KMS-11 (cell line): Measurements from ENCODE around the gene D2HGDH.
A peak's percentile ranks its signal among the peaks of the same experiment; 100 is the strongest.
"Not testable (repeated sequence)": the region's sequence is repeated elsewhere in the genome, so short reads cannot be mapped to it uniquely, and the experiment has no call there.

Experiments used
- H2AFZ ChIP-seq: fragments of 200-600 bp; sonication (generic); 2 replicates; pipeline ENCODE4 v1.6.1; 2016; ENCODE audit warnings: antibody characterized with exemption, mixed run types, low read depth
- H3K27ac ChIP-seq: fragments of 200-600 bp; sonication (generic); 2 replicates; pipeline ENCODE4 v1.6.1; 2016; ENCODE audit warnings: mild to moderate bottlenecking, mixed run types
- H3K27me3 ChIP-seq: fragments of 200-600 bp; sonication (generic); 2 replicates; pipeline ENCODE4 v1.6.1; 2017; ENCODE audit warnings: mild to moderate bottlenecking, low read depth, mixed run types, moderate library complexity; ENCODE audit not compliant: insufficient read depth
- H3K36me3 ChIP-seq: fragments of 200-600 bp; sonication (generic); 2 replicates; pipeline ENCODE4 v1.6.1; 2017; ENCODE audit warnings: mild to moderate bottlenecking, mixed run types; ENCODE audit not compliant: insufficient read depth
- H3K4me1 ChIP-seq: fragments of 200-600 bp; sonication (generic); 2 replicates; pipeline ENCODE4 v1.6.1; 2016; ENCODE audit warnings: mild to moderate bottlenecking, low read depth, mixed run types; ENCODE audit not compliant: poor library complexity, severe bottlenecking
- H3K4me2 ChIP-seq: fragments of 200-600 bp; sonication (generic); 2 replicates; pipeline ENCODE4 v1.7.0; 2016; ENCODE audit warnings: mild to moderate bottlenecking, mixed run types
- H3K4me3 ChIP-seq: fragments of 200-600 bp; sonication (generic); IDR thresholded peaks from 2 replicates; pipeline ENCODE4 v1.6.1; 2017; ENCODE audit warnings: low read depth, low read length, mixed read lengths; ENCODE audit not compliant: insufficient read depth
- H3K79me2 ChIP-seq: fragments of 200-600 bp; sonication (generic); 2 replicates; pipeline ENCODE4 v1.6.1; 2016; ENCODE audit warnings: low read depth, mixed run types; ENCODE audit not compliant: insufficient read depth
- H3K9ac ChIP-seq: fragments of 200-600 bp; sonication (generic); 2 replicates; pipeline ENCODE4 v1.6.1; 2016; ENCODE audit warnings: mild to moderate bottlenecking, mixed run types
- H4K20me1 ChIP-seq: fragments of 200-600 bp; sonication (generic); 2 replicates; pipeline ENCODE4 v1.6.1; 2016; ENCODE audit warnings: mild to moderate bottlenecking, mixed run types; ENCODE audit not compliant: insufficient read depth
- TF ChIP-seq, protein P1 (sequence below): fragments of 200-600 bp; sonication (generic); conservative IDR thresholded peaks from 2 replicates; pipeline ENCODE4 v1.6.1; 2017; ENCODE audit warnings: low read depth, mild to moderate bottlenecking, antibody characterized with exemption, low read length, moderate library complexity, mixed read lengths

The D2HGDH gene

DNA sequence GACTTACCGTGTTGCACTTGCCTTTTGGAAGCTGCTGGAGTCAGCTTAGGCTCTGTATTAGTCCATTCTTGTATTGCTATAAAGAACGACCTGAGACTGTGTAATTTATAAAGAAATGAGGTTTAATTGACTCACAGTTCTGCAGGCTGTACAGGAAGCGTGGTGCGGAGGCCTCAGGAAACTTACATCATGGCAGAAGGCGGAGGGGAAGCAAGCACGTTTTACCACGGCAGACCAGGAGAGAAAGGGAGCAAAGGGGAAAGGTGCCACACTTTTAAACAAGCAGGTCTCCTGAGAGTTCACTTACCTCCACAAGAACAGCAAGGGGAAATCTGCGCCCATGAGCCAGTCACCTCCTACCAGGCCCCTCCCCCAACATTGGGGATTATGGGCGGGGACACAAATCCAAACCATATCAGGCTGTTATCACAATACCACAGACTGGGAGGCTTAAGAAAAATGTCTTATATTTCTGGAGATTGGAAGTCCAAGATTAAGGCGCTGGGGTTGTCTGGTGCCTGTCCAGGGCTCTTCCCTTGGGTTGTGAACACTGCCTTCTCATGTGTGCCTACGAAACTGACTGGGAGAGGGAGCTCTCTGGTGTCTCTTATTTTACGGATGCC, 3.6 kb upstream of the D2HGDH start:
- TF ChIP-seq, protein P1, sequence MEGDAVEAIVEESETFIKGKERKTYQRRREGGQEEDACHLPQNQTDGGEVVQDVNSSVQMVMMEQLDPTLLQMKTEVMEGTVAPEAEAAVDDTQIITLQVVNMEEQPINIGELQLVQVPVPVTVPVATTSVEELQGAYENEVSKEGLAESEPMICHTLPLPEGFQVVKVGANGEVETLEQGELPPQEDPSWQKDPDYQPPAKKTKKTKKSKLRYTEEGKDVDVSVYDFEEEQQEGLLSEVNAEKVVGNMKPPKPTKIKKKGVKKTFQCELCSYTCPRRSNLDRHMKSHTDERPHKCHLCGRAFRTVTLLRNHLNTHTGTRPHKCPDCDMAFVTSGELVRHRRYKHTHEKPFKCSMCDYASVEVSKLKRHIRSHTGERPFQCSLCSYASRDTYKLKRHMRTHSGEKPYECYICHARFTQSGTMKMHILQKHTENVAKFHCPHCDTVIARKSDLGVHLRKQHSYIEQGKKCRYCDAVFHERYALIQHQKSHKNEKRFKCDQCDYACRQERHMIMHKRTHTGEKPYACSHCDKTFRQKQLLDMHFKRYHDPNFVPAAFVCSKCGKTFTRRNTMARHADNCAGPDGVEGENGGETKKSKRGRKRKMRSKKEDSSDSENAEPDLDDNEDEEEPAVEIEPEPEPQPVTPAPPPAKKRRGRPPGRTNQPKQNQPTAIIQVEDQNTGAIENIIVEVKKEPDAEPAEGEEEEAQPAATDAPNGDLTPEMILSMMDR: no peak
- no peak overlapping the region for H3K9ac ChIP-seq

DNA sequence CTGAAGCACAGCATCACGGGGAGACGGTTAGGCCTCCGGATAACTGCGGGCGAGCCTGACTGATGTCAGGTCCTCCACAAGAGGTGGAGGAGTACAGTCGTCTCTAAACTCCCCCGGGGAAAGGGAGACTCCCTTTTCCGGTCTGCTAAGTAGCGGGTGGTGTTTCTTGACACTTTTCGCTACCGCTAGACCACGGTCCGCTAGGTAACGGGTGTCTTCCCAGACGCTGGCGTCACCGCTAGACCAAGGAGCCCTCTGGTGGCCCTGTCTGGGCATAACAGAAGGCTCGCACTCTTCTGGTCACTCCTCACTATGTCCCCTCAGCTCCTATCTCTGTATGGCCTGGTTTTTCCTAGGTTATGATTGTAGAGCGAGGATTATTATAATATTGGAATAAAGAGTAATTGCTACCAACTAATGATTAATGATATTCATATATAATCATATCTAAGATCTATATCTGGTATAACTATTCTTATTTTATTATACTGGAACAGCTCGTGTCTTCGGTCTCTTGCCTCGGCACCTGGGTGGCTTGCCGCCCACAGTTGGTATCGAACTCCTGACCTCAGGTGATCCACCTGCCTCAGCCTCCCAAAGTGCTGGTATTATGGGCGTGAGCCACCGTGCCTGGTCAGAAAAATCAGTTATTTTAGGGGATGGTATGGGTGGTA, 1.8 kb upstream of the D2HGDH start:
- not testable (repeated sequence) for H3K4me1 ChIP-seq, H4K20me1 ChIP-seq, H3K4me2 ChIP-seq, H3K27me3 ChIP-seq, H2AFZ ChIP-seq, H3K79me2 ChIP-seq, H3K27ac ChIP-seq, H3K4me3 ChIP-seq, H3K9ac ChIP-seq, H3K36me3 ChIP-seq
- TF ChIP-seq, protein P1: peak; percentile 47

More for the DNA sequence above, 3.6 kb upstream of the D2HGDH start:
- Histone ChIP-seq H3K27ac (no peak overlapping the region), H3K27me3 (no peaks in the 10 kb centered on the region), H3K4me2 (no peak overlapping the region), H2AFZ (no peak overlapping the region), H3K79me2 (no peaks in the 10 kb centered on the region), H3K4me1 (peaks cover 4% of the 10 kb centered on the region), H4K20me1 (no peaks in the 10 kb centered on the region), H3K4me3 (no peak overlapping the region), H3K36me3 (no peaks in the 10 kb centered on the region)

- Histone ChIP-seq H3K27me3 (no peaks in the 10 kb centered on the region), H2AFZ (peak overlapping the region; percentile 91)
Measured at GRCh38 chr2:241733391-241734207, 831 bp upstream of the D2HGDH start.

DNA sequence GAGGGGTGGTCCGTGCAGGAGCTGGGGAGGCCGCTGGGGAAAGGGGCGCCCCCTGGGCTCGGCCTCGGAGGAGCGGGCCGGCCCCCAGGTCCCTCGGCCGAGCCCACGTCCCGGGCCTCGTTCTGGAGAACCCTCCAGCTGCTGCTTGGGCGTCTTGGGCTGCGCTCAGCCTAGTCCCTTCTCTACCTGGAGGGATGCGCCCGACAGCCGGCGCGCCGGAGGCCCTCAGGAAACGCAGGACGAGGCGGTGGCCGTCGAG, 293 bp upstream of the D2HGDH start:
- Histone ChIP-seq H3K27me3 (no peaks in the 10 kb centered on the region), H3K4me2 (peak overlapping the region; percentile 63), H4K20me1 (no peaks in the 10 kb centered on the region), H2AFZ (peak overlapping the region; percentile 91), H3K79me2 (no peaks in the 10 kb centered on the region), H3K9ac (peak overlapping the region; percentile 23; the same call in 1 of the 2 replicates), H3K36me3 (no peaks in the 10 kb centered on the region), H3K4me3 (peak overlapping the region; percentile 40), H3K4me1 (peaks cover 4% of the 10 kb centered on the region), H3K27ac (no peak overlapping the region)
- TF ChIP-seq, protein P1: no peak

More at GRCh38 chr2:241733391-241734207, 831 bp upstream of the D2HGDH start:
- Histone ChIP-seq H3K36me3 (no peaks in the 10 kb centered on the region), H3K4me1 (peaks cover 4% of the 10 kb centered on the region), H3K79me2 (no peaks in the 10 kb centered on the region), H3K4me3 (peak overlapping the region; percentile 40), H3K4me2 (peak overlapping the region; percentile 63), H4K20me1 (no peaks in the 10 kb centered on the region), H3K9ac (peak overlapping the region; percentile 23; the same call in 1 of the 2 replicates), H3K27ac (no peak overlapping the region)
- TF ChIP-seq, protein P1: no peak
